ENCODE measurements around the gene ERFE. TPM values are rescaled to one million over a fixed set of nuclear protein-coding genes. Genes with fewer than 3 reads are reported as not detected.
A peak's percentile ranks its signal among the peaks of the same experiment; 100 is the strongest.

ERFE gene
- total RNA-seq, 1 experiment from 2014 or later = 25.6 TPM

- no peak for DNase-seq (ENCODE audit: low read depth)
Observed at GRCh38 chr2:238152771-238153688, 5.7 kb upstream of the ERFE start.

DNA sequence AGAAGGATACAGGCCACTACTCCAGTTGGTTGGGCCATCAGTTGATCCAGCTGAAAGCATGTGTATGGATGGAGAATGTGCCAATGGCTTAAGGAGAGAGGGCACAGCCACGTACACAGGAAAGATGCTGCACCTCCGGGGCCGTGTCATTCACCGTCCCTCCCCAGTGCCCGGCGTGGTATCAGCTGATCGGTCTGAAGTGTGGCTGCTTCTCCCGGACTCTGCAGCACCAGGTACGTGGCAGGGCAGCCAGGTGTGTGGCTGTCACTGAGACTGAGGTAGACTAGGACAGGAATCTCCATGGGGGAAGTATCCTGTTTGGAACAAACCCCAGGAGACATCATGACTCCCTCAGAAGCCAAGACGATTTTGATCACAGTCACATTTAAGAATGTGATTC, 4.2 kb upstream of the ERFE start:
- DNase-seq (ENCODE audit: low read depth) = no peak

DNA sequence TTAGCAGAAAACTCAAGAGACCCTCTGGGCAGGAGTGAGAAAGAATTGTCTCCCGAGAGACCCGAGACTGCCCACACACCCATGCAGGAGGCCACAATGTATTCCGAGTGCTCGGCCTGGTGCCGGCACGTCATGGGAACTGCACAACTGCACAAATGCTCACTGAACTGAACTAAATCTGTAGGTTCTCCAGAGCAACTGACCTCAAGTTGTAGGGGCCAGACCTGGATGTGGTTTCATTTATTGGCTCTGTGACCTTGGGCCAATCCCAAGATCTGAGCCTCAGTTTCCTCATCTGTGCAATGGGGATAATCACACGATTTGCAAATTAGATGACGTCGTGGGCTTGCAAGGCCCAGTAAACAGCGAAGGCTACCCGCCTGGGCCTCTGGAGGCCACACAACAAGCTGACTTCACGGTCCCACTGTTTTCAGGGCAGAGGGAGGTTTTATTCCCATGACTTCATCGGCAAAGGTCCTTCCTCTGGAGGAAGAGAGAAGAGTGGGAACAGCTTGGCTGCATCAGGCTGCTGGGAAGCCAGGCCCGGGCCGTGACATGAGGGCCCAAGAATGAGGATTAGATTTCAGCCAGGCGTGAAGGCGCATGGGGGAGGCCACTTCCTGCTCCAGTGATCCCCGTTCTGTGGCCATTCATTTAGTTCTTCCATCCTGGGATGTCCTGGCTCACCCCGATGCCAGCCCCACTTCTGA, 3.6 kb upstream of the ERFE start:
- peak; percentile 69 for DNase-seq (ENCODE audit: low read depth)

DNA sequence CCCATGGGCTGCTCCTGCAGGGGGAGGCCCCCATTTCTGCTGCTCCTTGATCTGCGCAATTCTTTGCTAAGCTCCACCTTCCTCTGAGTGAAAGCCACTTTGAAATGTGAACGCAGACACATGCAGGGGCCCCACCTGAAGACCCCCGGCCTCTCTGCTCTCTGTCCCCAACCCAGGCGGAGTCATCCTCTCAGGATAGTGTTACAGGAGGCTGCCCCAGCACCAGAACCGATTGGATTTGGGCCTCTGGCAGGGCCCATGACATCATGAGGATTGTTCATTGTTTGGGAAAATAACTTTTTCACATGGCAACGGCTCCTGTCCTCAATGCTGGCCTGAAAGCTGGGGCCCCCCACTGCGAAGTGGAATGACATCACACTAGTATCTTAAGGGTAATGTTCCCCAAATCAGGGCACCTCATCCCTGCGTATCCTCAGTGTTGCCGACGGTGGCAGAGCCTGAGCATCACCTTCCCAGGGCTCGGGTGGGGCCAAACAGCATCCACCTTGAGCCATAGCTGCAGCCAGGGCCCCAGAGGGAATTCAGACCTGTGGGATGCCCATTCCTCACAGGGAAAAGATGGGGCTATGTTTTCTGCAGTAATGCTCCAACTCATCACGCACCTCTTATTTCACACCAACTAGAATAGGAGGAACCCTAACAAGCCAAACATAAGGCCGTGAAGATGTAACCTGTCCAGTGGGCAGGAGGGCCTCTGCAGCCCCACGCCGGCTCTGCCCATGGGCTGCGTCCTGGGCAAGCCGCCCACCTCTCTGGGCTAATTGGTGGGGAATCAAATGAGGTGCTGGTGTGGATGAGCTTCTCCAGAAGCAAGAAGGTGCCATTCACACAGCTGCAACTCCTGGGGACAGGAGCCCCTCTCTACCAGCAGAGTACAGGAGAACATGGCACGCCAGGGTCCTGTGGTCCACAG, 2.7 kb upstream of the ERFE start:
- DNase-seq (ENCODE audit: low read depth) = peak; percentile 34

DNA sequence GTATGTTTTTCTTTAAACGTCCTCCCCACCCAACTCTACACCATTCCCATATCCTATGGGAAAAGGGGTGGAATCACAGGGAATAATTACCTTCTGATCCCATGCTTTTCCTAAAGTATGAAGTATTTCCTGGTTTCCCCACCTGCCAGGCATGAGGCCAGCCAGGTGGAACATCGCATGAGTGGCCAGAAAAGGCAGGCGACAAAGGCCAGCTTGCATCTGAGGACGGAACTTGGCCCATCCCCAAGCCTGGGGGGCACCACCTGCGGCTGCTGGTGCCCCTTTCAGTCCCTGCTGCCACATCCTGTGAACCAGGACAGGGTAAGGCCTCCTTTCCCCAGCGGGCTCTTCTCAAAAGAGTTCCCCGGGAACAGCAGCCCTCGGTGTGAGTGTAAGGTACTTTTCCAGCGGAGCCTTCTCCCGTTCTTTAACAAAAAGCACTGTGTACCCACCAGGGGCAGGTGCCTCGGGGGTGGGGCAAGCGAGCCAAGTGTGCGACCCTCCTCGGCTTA, 1.2 kb upstream of the ERFE start:
- DNase-seq (ENCODE audit: low read depth) = no peak

DNA sequence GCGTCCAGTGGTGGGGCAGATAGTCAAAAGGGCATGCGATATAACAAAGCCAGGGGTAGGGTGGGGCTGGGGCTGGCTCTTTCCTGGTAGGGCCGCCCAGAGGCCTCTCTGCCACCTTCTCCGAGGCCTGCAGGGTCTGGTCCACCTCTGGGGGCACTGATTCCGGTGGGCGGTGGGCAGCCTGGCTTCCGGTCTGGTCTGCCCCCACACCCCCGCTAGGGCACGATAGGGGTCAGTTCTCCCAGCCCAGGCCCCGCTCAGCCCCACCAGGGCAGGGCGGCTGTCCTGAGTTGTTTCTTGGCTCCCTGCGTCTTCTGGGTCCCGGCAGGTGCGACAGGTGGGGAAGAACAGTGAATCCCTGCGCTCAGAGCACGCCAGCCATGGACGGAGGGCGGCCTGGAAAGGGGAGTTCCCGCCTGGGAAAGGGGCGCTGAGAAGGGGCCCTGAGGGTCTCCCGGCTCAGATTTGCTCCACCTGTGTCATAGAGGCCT, 707 bp upstream of the ERFE start:
- no peak for DNase-seq (ENCODE audit: low read depth)

DNA sequence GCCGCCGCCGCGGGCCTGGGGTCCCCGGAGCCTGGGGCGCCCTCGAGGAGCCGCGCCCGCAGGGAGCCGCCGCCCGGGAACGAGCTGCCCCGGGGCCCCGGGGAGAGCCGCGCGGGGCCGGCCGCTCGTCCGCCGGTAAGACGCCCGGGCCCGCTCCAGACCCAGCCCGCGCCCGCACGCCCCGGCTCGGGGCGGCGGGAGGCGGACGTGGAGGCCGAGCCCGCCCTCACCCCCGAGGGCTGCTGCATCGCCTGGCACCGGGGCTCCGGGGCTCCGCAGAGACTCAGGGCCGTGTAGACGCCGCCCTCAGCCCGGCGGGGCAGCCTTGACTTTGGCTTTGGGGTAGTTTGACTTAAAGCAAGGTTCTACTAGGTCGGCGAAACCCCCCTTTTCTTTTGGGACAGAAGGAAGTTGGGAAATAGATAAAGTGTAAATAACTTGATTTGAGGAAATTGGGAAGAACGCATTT, 335 bp downstream of the ERFE start:
- DNase-seq (ENCODE audit: low read depth) = no peak

DNA sequence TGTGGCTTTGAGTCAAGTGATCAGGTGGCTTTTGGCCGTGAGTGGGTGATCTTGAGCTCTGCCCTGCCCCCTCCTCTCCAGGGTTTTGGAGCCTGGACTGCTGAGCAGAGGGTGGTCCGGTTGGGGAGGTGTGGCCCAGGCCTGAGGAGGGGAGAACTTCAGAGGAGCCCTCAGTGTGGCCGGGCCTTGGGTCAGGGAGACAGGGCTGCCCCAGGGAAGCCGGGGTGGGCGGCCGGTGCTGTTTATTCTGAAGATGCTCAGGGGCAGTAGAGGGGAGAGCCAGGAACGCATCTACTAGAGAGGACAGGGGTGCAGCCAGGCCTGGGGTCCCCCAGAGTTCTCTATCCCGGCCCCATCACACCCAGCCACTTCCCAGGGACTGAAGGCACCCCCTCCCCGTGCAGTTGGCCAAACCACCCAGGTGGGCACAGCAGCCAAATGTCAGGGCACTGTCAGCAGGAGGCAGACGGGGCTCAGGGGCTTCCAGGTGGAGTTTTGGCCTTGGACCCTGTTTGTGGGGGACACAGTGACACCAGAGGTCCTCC, 963 bp downstream of the ERFE start:
- DNase-seq (ENCODE audit: low read depth) = no peak

GRCh38 chr2:238160206-238161129, 1.7 kb downstream of the ERFE start:
- DNase-seq (ENCODE audit: low read depth) = no peak

- no peak for DNase-seq (ENCODE audit: low read depth)
Observed at GRCh38 chr2:238161291-238162051, 2.7 kb downstream of the ERFE start.

- no peak for DNase-seq (ENCODE audit: low read depth)
Observed at GRCh38 chr2:238162251-238162845, 3.6 kb downstream of the ERFE start.

- no peak for DNase-seq (ENCODE audit: low read depth)
Observed at GRCh38 chr2:238162846-238163441, 4.2 kb downstream of the ERFE start.

DNA sequence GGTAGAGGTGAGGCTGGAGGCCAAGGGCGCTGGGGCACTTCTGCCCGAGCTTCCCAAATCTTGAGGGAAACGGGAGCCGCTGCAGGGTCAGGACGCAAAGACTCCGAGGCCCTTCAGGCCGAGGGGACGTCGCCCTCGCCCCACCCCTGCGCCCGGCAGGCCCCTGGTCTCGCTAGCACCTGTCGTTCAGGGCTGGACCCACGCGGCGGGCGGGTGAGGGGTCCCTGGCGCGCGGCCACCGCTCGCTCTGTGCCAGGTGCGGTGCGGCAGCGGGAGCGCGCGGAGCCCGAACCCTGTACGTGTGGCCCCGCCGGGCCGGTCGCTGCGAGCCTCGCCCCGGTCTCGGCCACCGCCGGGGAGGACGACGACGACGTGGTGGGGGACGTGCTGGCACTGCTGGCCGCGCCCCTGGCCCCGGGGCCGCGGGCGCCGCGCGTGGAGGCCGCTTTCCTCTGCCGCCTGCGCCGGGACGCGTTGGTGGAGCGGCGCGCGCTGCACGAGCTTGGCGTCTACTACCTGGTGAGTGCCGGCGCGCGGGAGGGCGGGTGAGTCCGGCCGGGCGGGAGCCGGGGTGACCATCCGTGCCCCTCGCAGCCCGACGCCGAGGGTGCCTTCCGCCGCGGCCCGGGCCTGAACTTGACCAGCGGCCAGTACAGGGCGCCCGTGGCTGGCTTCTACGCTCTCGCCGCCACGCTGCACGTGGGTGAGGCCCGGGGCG, 4.9 kb downstream of the ERFE start:
- no peak for DNase-seq (ENCODE audit: low read depth)

DNA sequence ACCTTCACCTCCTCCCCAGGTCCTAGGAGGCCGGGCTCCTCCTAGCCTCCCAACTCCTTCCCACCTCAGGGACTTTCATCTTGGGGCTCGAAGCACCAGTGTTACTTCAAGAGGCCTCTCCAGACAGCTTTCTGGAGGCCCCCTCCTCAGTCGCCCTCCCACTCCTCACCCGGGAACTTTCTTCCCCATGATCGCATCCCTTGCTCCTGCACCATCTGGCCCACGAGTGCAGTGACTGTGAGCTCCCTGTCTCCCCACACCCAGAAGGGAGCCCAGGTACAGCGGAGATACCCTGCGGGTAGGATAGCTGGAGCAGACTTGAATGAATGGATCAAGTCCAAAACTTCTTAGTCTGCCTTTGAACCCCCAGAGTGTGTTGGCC, 6.1 kb downstream of the ERFE start:
- no peak for DNase-seq (ENCODE audit: low read depth)

GRCh38 chr2:238165288-238165921, 6.6 kb downstream of the ERFE start:
- DNase-seq (ENCODE audit: low read depth) = no peak

- DNase-seq (ENCODE audit: low read depth) = no peak
Observed at GRCh38 chr2:238166391-238167343, 7.9 kb downstream of the ERFE start.

Data from LHCN-M2 (cell line).